HEK293T (cell line): ENCODE measurements around the gene RFLNA.

Experiments
- FOXK2 ChIP-seq: fragments of 450-650 bp; IDR thresholded peaks from 2 replicates; pipeline ENCODE4 v1.6.1; 2016; ENCODE audit warnings: mild to moderate bottlenecking
- FOXM1 ChIP-seq: fragments of 450-650 bp; IDR thresholded peaks from 2 replicates; pipeline ENCODE4 v1.6.1; 2017; ENCODE audit warnings: mild to moderate bottlenecking, borderline replicate concordance
- HDGF ChIP-seq: fragments of 450-650 bp; IDR thresholded peaks from 2 replicates; pipeline ENCODE4 v1.6.1; 2017; ENCODE audit warnings: antibody characterized with exemption, borderline replicate concordance
- SP1 ChIP-seq: fragments of 450-650 bp; IDR thresholded peaks from 2 replicates; pipeline ENCODE4 v1.6.1; 2017
- TARDBP ChIP-seq: fragments of 450-650 bp; IDR thresholded peaks from 2 replicates; pipeline ENCODE4 v1.6.1; 2016
- TF ChIP-seq, protein P1 (sequence below): fragments of 450-650 bp; IDR thresholded peaks from 2 replicates; pipeline ENCODE4 v1.6.1; 2016

- TF ChIP-seq FOXM1 (no peak), SP1 (no peak), HDGF (no peak), TARDBP (no peak), FOXK2 (no peak)
- TF ChIP-seq, protein P1, sequence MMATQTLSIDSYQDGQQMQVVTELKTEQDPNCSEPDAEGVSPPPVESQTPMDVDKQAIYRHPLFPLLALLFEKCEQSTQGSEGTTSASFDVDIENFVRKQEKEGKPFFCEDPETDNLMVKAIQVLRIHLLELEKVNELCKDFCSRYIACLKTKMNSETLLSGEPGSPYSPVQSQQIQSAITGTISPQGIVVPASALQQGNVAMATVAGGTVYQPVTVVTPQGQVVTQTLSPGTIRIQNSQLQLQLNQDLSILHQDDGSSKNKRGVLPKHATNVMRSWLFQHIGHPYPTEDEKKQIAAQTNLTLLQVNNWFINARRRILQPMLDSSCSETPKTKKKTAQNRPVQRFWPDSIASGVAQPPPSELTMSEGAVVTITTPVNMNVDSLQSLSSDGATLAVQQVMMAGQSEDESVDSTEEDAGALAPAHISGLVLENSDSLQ = no peak
These were observed 43.6 kb downstream of the RFLNA start for GRCh38 chr12:124338448-124338847.
